ENCODE data around the gene MYL2.
A peak's percentile ranks its signal among the peaks of the same experiment; 100 is the strongest.

The MYL2 gene

GRCh38 chr12:110906083-110906482 lies 14.3 kb downstream of the MYL2 start:
- no peak overlapping the region for H3K27ac Mint-ChIP-seq
- peaks cover 2 to 4% of the 10 kb centered on the region in 2 donors for H3K4me1 Mint-ChIP-seq (ENCODE audit: low read depth in 2 of 2)
- no peak overlapping the region for H3K4me3 Mint-ChIP-seq
- H3K27me3 Mint-ChIP-seq = peaks cover 9 to 48% of the 10 kb centered on the region in 2 donors
- DNase-seq (no peak), ATAC-seq (replicated peaks) (no peak)
- H3K36me3 Mint-ChIP-seq (ENCODE audit: insufficient read depth) = peaks cover 3% of the 10 kb centered on the region
- H3K9me3 Mint-ChIP-seq = no peaks in the 10 kb centered on the region

- Mint-ChIP-seq H3K4me1 (ENCODE audit: low read depth in 2 of 2) (peaks cover 2 to 4% of the 10 kb centered on the region in 2 donors), H3K36me3 (ENCODE audit: insufficient read depth) (peaks cover 3% of the 10 kb centered on the region), H3K27ac (no peak overlapping the region), H3K4me3 (no peak overlapping the region), H3K9me3 (no peaks in the 10 kb centered on the region), H3K27me3 (peaks cover 9 to 35% of the 10 kb centered on the region in 2 donors)
- no peak for DNase-seq
- no peak for ATAC-seq (replicated peaks)
Measured at GRCh38 chr12:110903511-110903910, 16.9 kb downstream of the MYL2 start.

- no peaks in the 10 kb centered on the region for H3K9me3 Mint-ChIP-seq
- ATAC-seq (replicated peaks) (no peak), DNase-seq (no peak)
- H3K36me3 Mint-ChIP-seq (ENCODE audit: insufficient read depth) = peaks cover 3% of the 10 kb centered on the region
- peak overlapping the region in 1 of 2 donors; percentile 7 for H3K27ac Mint-ChIP-seq
- peaks cover 9 to 19% of the 10 kb centered on the region in 2 donors for H3K27me3 Mint-ChIP-seq
- H3K4me1 Mint-ChIP-seq (ENCODE audit: low read depth in 2 of 2) = peaks cover 0 to 4% of the 10 kb centered on the region in 2 donors
- no peak overlapping the region for H3K4me3 Mint-ChIP-seq
Measured at GRCh38 chr12:110901401-110901800, 19.0 kb downstream of the MYL2 start.

- H3K27ac Mint-ChIP-seq = no peak overlapping the region
- no peak for ATAC-seq (replicated peaks)
- no peak for DNase-seq
- peaks cover 3 to 5% of the 10 kb centered on the region in 2 donors for H3K4me1 Mint-ChIP-seq (ENCODE audit: low read depth in 2 of 2)
- H3K4me3 Mint-ChIP-seq = no peak overlapping the region
- H3K27me3 Mint-ChIP-seq = peaks cover 12 to 33% of the 10 kb centered on the region in 2 donors
- no peaks in the 10 kb centered on the region for H3K9me3 Mint-ChIP-seq
- no peaks in the 10 kb centered on the region for H3K36me3 Mint-ChIP-seq (ENCODE audit: insufficient read depth)
Measured at GRCh38 chr12:110896559-110896958, 23.8 kb downstream of the MYL2 start.

- peak; percentile 3 for ATAC-seq (replicated peaks)
- Mint-ChIP-seq H3K9me3 (no peaks in the 10 kb centered on the region), H3K4me3 (peak overlapping the region in 1 of 2 donors; percentile 37), H3K4me1 (ENCODE audit: low read depth in 2 of 2) (peaks cover 3 to 5% of the 10 kb centered on the region in 2 donors), H3K27ac (no peak overlapping the region), H3K27me3 (peaks cover 12 to 33% of the 10 kb centered on the region in 2 donors), H3K36me3 (ENCODE audit: insufficient read depth) (no peaks in the 10 kb centered on the region)
- no peak for DNase-seq
Measured at GRCh38 chr12:110893956-110894355, 26.4 kb downstream of the MYL2 start.

GRCh38 chr12:110889361-110889760 lies 31.0 kb downstream of the MYL2 start:
- H3K9me3 Mint-ChIP-seq = no peaks in the 10 kb centered on the region

GRCh38 chr12:110888256-110888991 lies 32.0 kb downstream of the MYL2 start:
- Mint-ChIP-seq H3K27ac (peak overlapping the region; percentile 86 to 93), H3K36me3 (ENCODE audit: insufficient read depth) (no peaks in the 10 kb centered on the region), H3K27me3 (peaks cover 0 to 10% of the 10 kb centered on the region in 2 donors), H3K9me3 (no peaks in the 10 kb centered on the region), H3K4me1 (ENCODE audit: low read depth in 2 of 2) (peaks cover 4 to 10% of the 10 kb centered on the region in 2 donors), H3K4me3 (peak overlapping the region; percentile 94 to 98)
- ATAC-seq (replicated peaks) = peak; percentile 6
- DNase-seq = no peak

More at GRCh38 chr12:110889361-110889760, 31.0 kb downstream of the MYL2 start:
- peaks cover 5 to 11% of the 10 kb centered on the region in 2 donors for H3K4me1 Mint-ChIP-seq (ENCODE audit: low read depth in 2 of 2)
- no peak overlapping the region for H3K4me3 Mint-ChIP-seq
- H3K27me3 Mint-ChIP-seq = peaks cover 5 to 19% of the 10 kb centered on the region in 2 donors
- no peaks in the 10 kb centered on the region for H3K36me3 Mint-ChIP-seq (ENCODE audit: insufficient read depth)
- H3K27ac Mint-ChIP-seq = no peak overlapping the region
- ATAC-seq (replicated peaks) = no peak
- no peak for DNase-seq

- ATAC-seq (replicated peaks) (no peak), DNase-seq (no peak)
- H3K27ac Mint-ChIP-seq = no peak overlapping the region
- H3K9me3 Mint-ChIP-seq = peaks cover 0 to 3% of the 10 kb centered on the region in 2 donors
- H3K36me3 Mint-ChIP-seq (ENCODE audit: insufficient read depth) = no peaks in the 10 kb centered on the region
- H3K4me1 Mint-ChIP-seq (ENCODE audit: low read depth in 2 of 2) = peaks cover 4 to 10% of the 10 kb centered on the region in 2 donors
- no peaks in the 10 kb centered on the region for H3K27me3 Mint-ChIP-seq
- H3K4me3 Mint-ChIP-seq = no peak overlapping the region
Measured at GRCh38 chr12:110885152-110885840, 35.1 kb downstream of the MYL2 start.

GRCh38 chr12:110883251-110883650 lies 37.1 kb downstream of the MYL2 start:
- no peak overlapping the region for H3K4me3 Mint-ChIP-seq
- peaks cover 0 to 3% of the 10 kb centered on the region in 2 donors for H3K9me3 Mint-ChIP-seq
- DNase-seq (no peak), ATAC-seq (replicated peaks) (no peak)
- peaks cover 5 to 7% of the 10 kb centered on the region in 2 donors for H3K27me3 Mint-ChIP-seq
- no peak overlapping the region for H3K27ac Mint-ChIP-seq
- H3K4me1 Mint-ChIP-seq (ENCODE audit: low read depth in 2 of 2) = peaks cover 4% of the 10 kb centered on the region in 2 donors
- H3K36me3 Mint-ChIP-seq (ENCODE audit: insufficient read depth) = no peaks in the 10 kb centered on the region

- Mint-ChIP-seq H3K9me3 (peaks cover 0 to 3% of the 10 kb centered on the region in 2 donors), H3K36me3 (ENCODE audit: insufficient read depth) (no peaks in the 10 kb centered on the region), H3K27ac (peak overlapping the region in 1 of 2 donors; percentile 3), H3K4me3 (no peak overlapping the region), H3K4me1 (ENCODE audit: low read depth in 2 of 2) (no peaks in the 10 kb centered on the region), H3K27me3 (peaks cover 15 to 18% of the 10 kb centered on the region in 2 donors)
- no peak for ATAC-seq (replicated peaks)
- DNase-seq = no peak
Measured at GRCh38 chr12:110880651-110881050, 39.7 kb downstream of the MYL2 start.

- Mint-ChIP-seq H3K27ac (no peak overlapping the region), H3K27me3 (peaks cover 37 to 44% of the 10 kb centered on the region in 2 donors), H3K36me3 (ENCODE audit: insufficient read depth) (no peaks in the 10 kb centered on the region), H3K4me1 (ENCODE audit: low read depth in 2 of 2) (no peaks in the 10 kb centered on the region), H3K4me3 (no peak overlapping the region), H3K9me3 (no peaks in the 10 kb centered on the region)
- no peak for ATAC-seq (replicated peaks)
- DNase-seq = no peak
Measured at GRCh38 chr12:110874781-110875180, 45.6 kb downstream of the MYL2 start.

GRCh38 chr12:110874351-110874750 lies 46.0 kb downstream of the MYL2 start:
- DNase-seq = no peak
- H3K9me3 Mint-ChIP-seq = no peaks in the 10 kb centered on the region
- ATAC-seq (replicated peaks) = no peak
- no peak overlapping the region for H3K4me3 Mint-ChIP-seq
- H3K4me1 Mint-ChIP-seq (ENCODE audit: low read depth in 2 of 2) = no peaks in the 10 kb centered on the region
- H3K27me3 Mint-ChIP-seq = peaks cover 37 to 47% of the 10 kb centered on the region in 2 donors
- no peaks in the 10 kb centered on the region for H3K36me3 Mint-ChIP-seq (ENCODE audit: insufficient read depth)
- no peak overlapping the region for H3K27ac Mint-ChIP-seq

GRCh38 chr12:110872100-110872499 lies 48.3 kb downstream of the MYL2 start:
- H3K27ac Mint-ChIP-seq = no peak overlapping the region
- no peaks in the 10 kb centered on the region for H3K9me3 Mint-ChIP-seq
- DNase-seq (no peak), ATAC-seq (replicated peaks) (no peak)
- H3K4me3 Mint-ChIP-seq = no peak overlapping the region
- H3K27me3 Mint-ChIP-seq = peaks cover 22 to 35% of the 10 kb centered on the region in 2 donors
- no peaks in the 10 kb centered on the region for H3K36me3 Mint-ChIP-seq (ENCODE audit: insufficient read depth)
- no peaks in the 10 kb centered on the region for H3K4me1 Mint-ChIP-seq (ENCODE audit: low read depth in 2 of 2)

GRCh38 chr12:110869803-110870202 lies 50.6 kb downstream of the MYL2 start:
- H3K27me3 Mint-ChIP-seq = peaks cover 22 to 24% of the 10 kb centered on the region in 2 donors
- no peak overlapping the region for H3K27ac Mint-ChIP-seq
- ATAC-seq (replicated peaks) (no peak), DNase-seq (no peak)
- no peaks in the 10 kb centered on the region for H3K36me3 Mint-ChIP-seq (ENCODE audit: insufficient read depth)
- H3K4me3 Mint-ChIP-seq = no peak overlapping the region
- no peaks in the 10 kb centered on the region for H3K9me3 Mint-ChIP-seq
- H3K4me1 Mint-ChIP-seq (ENCODE audit: low read depth in 2 of 2) = no peaks in the 10 kb centered on the region

Data from effector memory CD8-positive, alpha-beta T cell (primary cell).